ENCODE data around the gene COPE. TPM values are rescaled to one million over a fixed set of nuclear protein-coding genes. Genes with fewer than 3 reads are reported as not detected.

Gene COPE
- total and polyA plus RNA-seq, 2 of the 8 experiments (the other 6 are each of a cell fraction or from before 2014, with no cell fraction given), result 178 to 356 TPM

DNA sequence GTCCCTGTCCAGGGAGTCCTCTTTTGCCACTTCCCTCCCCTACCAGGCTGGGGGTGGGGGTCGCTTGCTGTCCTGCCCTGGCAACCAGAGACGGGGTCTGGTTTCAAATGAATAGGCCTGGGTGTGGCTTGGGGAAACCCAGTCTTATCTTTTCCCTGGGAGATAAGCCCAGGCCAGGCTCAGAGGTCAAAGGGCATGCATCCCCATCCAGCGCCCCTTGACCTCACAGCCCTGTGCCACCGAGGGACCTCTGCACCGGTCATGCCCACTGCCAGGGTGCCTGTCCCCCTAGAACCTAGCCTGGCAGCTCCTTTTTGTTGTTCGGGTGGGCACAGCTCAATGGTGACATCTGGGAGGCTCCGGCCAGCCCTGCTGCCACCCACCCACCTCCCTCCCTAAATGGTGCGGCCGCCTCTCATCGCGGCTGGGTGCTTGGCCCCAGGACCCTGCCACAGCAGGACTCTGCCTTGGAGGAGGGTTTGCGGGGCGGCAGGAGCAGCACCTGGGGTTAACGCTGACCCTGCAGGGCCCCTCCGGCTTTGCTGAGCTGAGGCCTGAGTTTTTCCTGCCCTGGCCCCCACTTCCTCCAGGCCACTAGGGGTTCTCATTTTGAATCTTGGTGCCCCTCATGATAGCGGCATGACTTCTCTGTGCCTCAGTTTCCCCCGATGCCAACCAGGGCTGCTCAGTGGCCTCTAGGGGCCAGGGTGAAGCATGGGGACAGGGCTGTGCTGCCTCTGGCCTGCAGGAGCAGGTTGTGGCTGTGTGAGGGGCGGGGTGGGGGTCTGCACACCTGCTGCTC is 20.4 kb downstream of the COPE start:
- no peaks in the 10 kb centered on the region for H3K79me2 ChIP-seq (ENCODE audit: control insufficient read depth in 1 of 2, insufficient read depth in 2 of 2, low read length in 2 of 2)
- no peak overlapping the region for H3K4ac ChIP-seq (replicated peaks; ENCODE audit: insufficient read length, low read depth, low read length)
- H3K56ac ChIP-seq (replicated peaks; ENCODE audit: insufficient read length, low read depth, low read length), result no peak overlapping the region
- no peak overlapping the region for H4K91ac ChIP-seq (replicated peaks; ENCODE audit: insufficient read length, low read length)
- no peak overlapping the region for H2BK15ac ChIP-seq (ENCODE audit: low read length)
- peaks cover 0 to 7% (median 0%) of the 10 kb centered on the region in 4 experiments; a peak in 1 of 8 replicates for H3K36me3 ChIP-seq (ENCODE audit: control insufficient read depth in 2 of 4, insufficient read depth in 4 of 4, low read length in 3 of 4)
- no peak overlapping the region for H3K18ac ChIP-seq (ENCODE audit: extremely low read depth, low read length)
- no peak overlapping the region for H4K5ac ChIP-seq (ENCODE audit: insufficient read length, low read depth, low read length)
- POLR2A ChIA-PET (ENCODE audit: partially characterized antibody), result interaction anchor here (0.6 to 1.6 kb wide), 9 partner anchors 8 to 222 kb away, joined by 3 to 7 read pairs (median 3); partner anchors contain the start of genes COPE and DDX49
- H4K20me1 ChIP-seq (replicated peaks in 1 of 2; ENCODE audit: control insufficient read depth in 1 of 2, insufficient read depth in 2 of 2, low read length in 2 of 2), result peaks cover 6 to 9% of the 10 kb centered on the region in 2 experiments
- H2BK20ac ChIP-seq (ENCODE audit: low read length), result no peak overlapping the region
- FAIRE-seq, result no peak
- no peak overlapping the region for H3K14ac ChIP-seq (ENCODE audit: insufficient read length)
- peaks cover 0 to 13% (median 7%) of the 10 kb centered on the region in 4 experiments; a peak in 4 of 7 replicates for H3K27me3 ChIP-seq (replicated peaks in 1 of 4; ENCODE audit: control insufficient read depth in 3 of 4, extremely low read depth in 1 of 4, insufficient read depth in 3 of 4, low read length in 3 of 4)
- H2AFZ ChIP-seq (ENCODE audit: low read length), result no peak overlapping the region
- H3K23ac ChIP-seq (ENCODE audit: insufficient read length), result no peak overlapping the region
- no peak overlapping the region for H3K9ac ChIP-seq (replicated peaks in 1 of 4; ENCODE audit: extremely low read depth in 1 of 4, low read depth in 3 of 4, low read length in 3 of 4)
- no peak overlapping the region for H2BK120ac ChIP-seq (replicated peaks; ENCODE audit: low read depth, low read length)
- peaks cover 6% of the 10 kb centered on the region; the same call in 1 of the 2 replicates for H3K23me2 ChIP-seq (ENCODE audit: low read depth, low read length)
- H2AK5ac ChIP-seq (ENCODE audit: low read depth, low read length), result no peak overlapping the region
- H3K27ac ChIP-seq (ENCODE audit: low read depth, low read length), result no peak overlapping the region
- no peak overlapping the region for H3K4me3 ChIP-seq (ENCODE audit: extremely low read depth in 1 of 4, insufficient read depth in 2 of 4, low read depth in 3 of 4, low read length in 4 of 4)
- CTCF ChIA-PET (ENCODE audit: partially characterized antibody), result interaction anchor here (0.5 to 1.8 kb wide), 6 partner anchors 11 to 615 kb away, joined by 3 to 9 read pairs (median 3); no protein-coding TSS in a partner anchor
- H3K4me2 ChIP-seq (ENCODE audit: insufficient read depth in 1 of 2, low read depth in 2 of 2, low read length in 2 of 2), result no peak overlapping the region
- H3K4me1 ChIP-seq (replicated peaks in 1 of 4; ENCODE audit: control insufficient read depth in 3 of 4, insufficient read depth in 4 of 4, low read length in 3 of 4), result peaks cover 0 to 13% (median 5%) of the 10 kb centered on the region in 4 experiments; a peak in 5 of 7 replicates
- no peaks in the 10 kb centered on the region for H3K9me3 ChIP-seq (ENCODE audit: insufficient read depth in 2 of 2, low read depth in 1 of 2, low read length in 1 of 2)
- H2BK5ac ChIP-seq (ENCODE audit: low read depth, low read length), result no peak overlapping the region
- no peak overlapping the region for H2BK12ac ChIP-seq (ENCODE audit: low read depth, low read length)
- no peaks in the 10 kb centered on the region for H3K79me1 ChIP-seq (ENCODE audit: low read depth, low read length)
- WGBS, 2 experiments (ENCODE audit: extremely low coverage in 1 of 2, insufficient coverage in 1 of 2, insufficient read length in 1 of 2, insufficient replicate concordance in 2 of 2, low coverage in 1 of 2, low lambda C conversion rate in 2 of 2, missing lambda C conversion rate in 1 of 2), result 90% methylated on average over 18 of the region's 18 CpGs; no CpG with 5 or more reads in 1 of the 2 experiments
- no peak for DNase-seq (ENCODE audit: low read depth in 1 of 2, low spot score in 2 of 2)
- TF ChIP-seq, protein P1, sequence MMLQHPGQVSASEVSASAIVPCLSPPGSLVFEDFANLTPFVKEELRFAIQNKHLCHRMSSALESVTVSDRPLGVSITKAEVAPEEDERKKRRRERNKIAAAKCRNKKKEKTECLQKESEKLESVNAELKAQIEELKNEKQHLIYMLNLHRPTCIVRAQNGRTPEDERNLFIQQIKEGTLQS (IDR thresholded peaks at IDR 0.05; ENCODE audit: insufficient read depth, low read depth, low read length), result no peak
- TF ChIP-seq YY1 (IDR thresholded peaks at IDR 0.05; ENCODE audit: low read depth, low read length) (no peak), RAD21 (IDR thresholded peaks at IDR 0.05 in 1 of 2, conservative IDR thresholded peaks at IDR 0.05 in 1 of 2; ENCODE audit: low read depth in 2 of 2, low read length in 2 of 2) (no peak), POLR2AphosphoS5 (IDR thresholded peaks at IDR 0.05; ENCODE audit: low read depth, low read length) (no peak), NANOG (IDR thresholded peaks at IDR 0.05; ENCODE audit: insufficient read depth, low read depth, low read length, poor library complexity, severe bottlenecking) (no peak), ZNF274 (IDR thresholded peaks at IDR 0.05; ENCODE audit: borderline replicate concordance, extremely low read depth, low read length) (no peak), POU5F1 (IDR thresholded peaks at IDR 0.05; ENCODE audit: low read depth, low read length) (no peak), SIN3A (conservative IDR thresholded peaks at IDR 0.05 in 1 of 2, IDR thresholded peaks at IDR 0.05 in 1 of 2; ENCODE audit: low read depth in 1 of 2, low read length in 2 of 2) (no peak), JUND (IDR thresholded peaks at IDR 0.05; ENCODE audit: low read length) (no peak)
- H4K8ac ChIP-seq (ENCODE audit: extremely low read depth, insufficient read depth, low read length), result no peak overlapping the region
